ENCODE measurements around the gene TMEM240.
"Not testable (repeated sequence)": the region's sequence is repeated elsewhere in the genome, so short reads cannot be mapped to it uniquely, and the experiment has no call there.

Gene TMEM240

GRCh38 chr1:1490633-1491230 is 49.7 kb downstream of the TMEM240 start:
- no peak for DNase-seq

GRCh38 chr1:1489861-1490260 is 50.6 kb downstream of the TMEM240 start:
- DNase-seq, result no peak

DNA sequence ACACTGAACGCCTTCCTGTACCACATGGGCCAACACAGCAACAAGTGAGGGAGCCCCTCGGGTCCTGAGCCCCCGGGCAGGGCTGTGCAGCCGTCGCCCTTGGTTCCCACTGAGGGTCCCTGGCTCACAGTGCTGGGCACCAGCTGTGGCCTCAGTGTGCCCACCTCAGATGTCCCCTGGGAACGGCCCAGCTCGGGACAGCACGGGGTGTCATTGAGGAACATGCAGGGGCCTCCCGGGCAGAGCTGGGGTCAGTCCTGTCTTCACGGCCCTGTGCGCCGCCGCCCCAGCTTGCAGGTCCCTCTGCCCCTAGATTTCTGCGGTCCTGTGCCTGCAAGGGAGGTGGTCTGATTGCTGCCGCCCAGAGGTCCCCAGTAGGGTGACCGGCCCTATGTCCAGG is 51.2 kb downstream of the TMEM240 start:
- DNase-seq, result no peak

GRCh38 chr1:1487701-1488100 is 52.7 kb downstream of the TMEM240 start:
- no peak for DNase-seq

DNA sequence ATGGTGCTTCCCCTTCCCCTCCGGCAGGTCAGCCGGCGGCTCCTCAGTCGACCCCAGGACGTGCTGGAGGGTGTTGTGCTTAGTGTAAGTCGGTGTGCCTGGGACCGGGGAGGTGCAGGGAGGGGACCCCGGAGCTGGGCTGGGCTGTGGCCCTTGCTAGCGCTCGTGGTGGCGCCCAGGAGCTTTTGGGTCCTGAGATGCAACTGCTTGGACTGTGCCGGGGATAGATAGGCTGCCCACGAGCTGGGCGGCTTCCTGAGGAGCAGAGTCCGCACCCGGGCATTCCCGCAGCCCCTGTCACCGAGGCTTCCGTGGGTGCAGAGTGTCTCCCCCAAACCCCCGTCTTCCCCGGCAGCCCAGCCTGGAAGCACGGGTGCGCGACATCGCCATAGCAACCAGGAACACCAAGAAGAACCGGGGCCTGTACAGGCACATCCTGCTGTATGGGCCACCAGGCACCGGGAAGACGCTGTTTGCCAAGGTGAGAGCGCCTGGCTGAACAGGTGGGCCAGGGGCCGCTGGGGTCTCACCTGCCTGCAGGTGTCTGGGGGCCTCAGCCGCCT is 54.6 kb downstream of the TMEM240 start:
- DNase-seq, result not testable (repeated sequence)

GRCh38 chr1:1484976-1485750 is 55.3 kb downstream of the TMEM240 start:
- not testable (repeated sequence) for DNase-seq

All from fibroblast of upper back skin (primary cell).